Adipocyte (in vitro differentiated cells): ENCODE data around the gene DYNLT1.
"Not testable (repeated sequence)": the region's sequence is repeated elsewhere in the genome, so short reads cannot be mapped to it uniquely, and the experiment has no call there.

ENCODE experiments used
- DNase-seq: peaks from one replicate; pipeline ENCODE4 v3.0.0-alpha.2; 2015; ENCODE audit warnings: low read depth
- H3K27me3 ChIP-seq: replicated peaks from 2 replicates; pipeline ENCODE4 v1.7.0; 2013; ENCODE audit warnings: mild to moderate bottlenecking, low read length, moderate library complexity; ENCODE audit not compliant: control insufficient read depth, insufficient read depth
- H3K36me3 ChIP-seq: 2 replicates; pipeline ENCODE4 v1.7.0; 2013; ENCODE audit warnings: low read length, mild to moderate bottlenecking, moderate library complexity; ENCODE audit not compliant: control insufficient read depth, insufficient read depth, severe bottlenecking
- H3K4me1 ChIP-seq: 2 replicates; pipeline ENCODE4 v1.7.0; 2013; ENCODE audit warnings: mild to moderate bottlenecking, low read length, moderate library complexity; ENCODE audit not compliant: control insufficient read depth, insufficient read depth
- H3K4me3 ChIP-seq: 2 replicates; pipeline ENCODE4 v1.7.0; 2013; ENCODE audit warnings: mild to moderate bottlenecking, low read length, moderate library complexity
- H3K9ac ChIP-seq: 2 replicates; pipeline ENCODE4 v1.7.0; 2013; ENCODE audit warnings: mild to moderate bottlenecking, low read length, moderate library complexity
- H3K9me3 ChIP-seq: 2 replicates; pipeline ENCODE4 v1.7.0; 2013; ENCODE audit warnings: mild to moderate bottlenecking, low read length, moderate library complexity; ENCODE audit not compliant: control insufficient read depth

DYNLT1 gene

DNA sequence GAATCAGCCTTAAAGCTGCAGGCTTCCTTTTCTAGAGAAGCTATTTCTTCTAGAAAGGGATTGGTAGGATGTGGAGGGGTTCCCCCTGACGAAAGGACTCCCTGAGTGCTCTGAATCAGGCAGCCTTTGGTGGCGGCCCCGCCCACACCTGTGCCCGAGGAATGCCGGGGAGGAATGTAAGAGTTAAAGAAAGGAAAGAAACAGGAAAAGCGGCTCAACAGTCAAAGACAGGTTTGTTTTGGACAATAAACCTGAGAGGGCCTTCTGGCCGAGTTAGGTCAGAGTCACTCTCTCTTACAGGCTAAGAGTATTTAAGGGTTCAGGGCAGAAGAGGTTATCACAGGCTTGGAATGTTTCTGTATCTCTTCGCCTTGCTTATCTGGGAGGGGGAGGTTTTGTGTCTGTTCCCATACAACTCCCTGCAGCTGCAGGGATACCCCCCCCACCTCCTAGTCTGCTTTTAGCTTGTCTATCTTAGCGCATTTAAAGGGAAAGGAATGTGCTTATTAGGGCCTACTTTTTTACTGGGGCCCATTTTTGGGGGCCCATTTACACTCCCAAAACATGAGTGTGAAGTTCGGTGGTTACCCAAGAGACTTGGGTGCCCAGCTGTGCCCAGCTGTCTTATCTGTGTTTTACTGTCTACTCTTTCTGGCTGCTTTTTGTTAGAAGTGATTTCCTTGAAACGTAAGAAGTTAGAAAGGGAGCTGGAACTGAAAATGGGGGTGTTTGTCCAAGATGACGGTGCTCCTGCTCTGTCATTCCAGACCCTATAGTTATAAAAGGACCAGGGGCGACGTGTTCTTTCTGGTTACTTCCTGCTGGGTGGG lies 32.8 kb downstream of the DYNLT1 start:
- H3K4me3 ChIP-seq, result no peak overlapping the region
- H3K27me3 ChIP-seq, result no peaks in the 10 kb centered on the region
- DNase-seq, result no peak
- peaks cover 9% of the 10 kb centered on the region for H3K4me1 ChIP-seq
- H3K36me3 ChIP-seq, result peaks cover 77% of the 10 kb centered on the region
- no peak overlapping the region for H3K9ac ChIP-seq
- no peaks in the 10 kb centered on the region for H3K9me3 ChIP-seq

DNA sequence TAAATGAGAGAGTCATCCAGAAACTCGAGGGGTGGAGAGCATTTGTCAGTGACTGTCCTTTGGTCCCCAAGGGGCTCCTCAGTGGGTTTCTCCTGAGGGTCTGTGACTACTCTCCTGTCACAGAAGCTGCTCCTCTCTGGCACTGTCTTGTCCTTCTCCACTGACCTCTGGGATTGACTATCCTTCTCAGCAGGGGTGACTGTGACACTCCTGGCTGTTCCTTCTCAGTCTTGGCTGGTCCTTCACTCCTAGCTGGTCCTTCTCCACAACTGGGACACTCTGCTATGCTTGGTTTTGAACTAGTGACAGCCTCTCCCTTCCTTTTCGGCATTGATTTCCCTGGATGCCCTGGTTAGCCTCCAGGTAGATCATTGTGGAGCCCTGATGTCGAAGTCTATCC lies 33.5 kb downstream of the DYNLT1 start:
- H3K4me1 ChIP-seq, result peaks cover 9% of the 10 kb centered on the region

GRCh38 chr6:158610319-158610968 lies 34.1 kb downstream of the DYNLT1 start:
- peaks cover 9% of the 10 kb centered on the region for H3K4me1 ChIP-seq
- H3K4me3 ChIP-seq, result no peak overlapping the region
- H3K36me3 ChIP-seq, result peaks cover 84% of the 10 kb centered on the region
- H3K9me3 ChIP-seq, result no peaks in the 10 kb centered on the region
- H3K9ac ChIP-seq, result no peak overlapping the region
- no peaks in the 10 kb centered on the region for H3K27me3 ChIP-seq
- DNase-seq, result no peak

More for the DNA sequence above, 33.5 kb downstream of the DYNLT1 start:
- no peak for DNase-seq
- H3K9ac ChIP-seq, result no peak overlapping the region
- H3K9me3 ChIP-seq, result no peaks in the 10 kb centered on the region
- peaks cover 84% of the 10 kb centered on the region for H3K36me3 ChIP-seq
- H3K27me3 ChIP-seq, result no peaks in the 10 kb centered on the region
- H3K4me3 ChIP-seq, result no peak overlapping the region

- Histone ChIP-seq H3K4me1 (peaks cover 9% of the 10 kb centered on the region), H3K4me3 (no peak overlapping the region), H3K9me3 (no peaks in the 10 kb centered on the region), H3K27me3 (no peaks in the 10 kb centered on the region), H3K36me3 (peaks cover 79% of the 10 kb centered on the region), H3K9ac (no peak overlapping the region)
- DNase-seq, result no peak
Measured at GRCh38 chr6:158609455-158610155, 34.9 kb downstream of the DYNLT1 start.

GRCh38 chr6:158608221-158608620 lies 36.3 kb downstream of the DYNLT1 start:
- H3K27me3 ChIP-seq, result no peaks in the 10 kb centered on the region
- peaks cover 9% of the 10 kb centered on the region for H3K4me1 ChIP-seq
- peaks cover 75% of the 10 kb centered on the region for H3K36me3 ChIP-seq
- no peaks in the 10 kb centered on the region for H3K9me3 ChIP-seq
- no peak for DNase-seq
- H3K9ac ChIP-seq, result no peak overlapping the region
- no peak overlapping the region for H3K4me3 ChIP-seq

GRCh38 chr6:158607411-158608170 lies 37.0 kb downstream of the DYNLT1 start:
- no peaks in the 10 kb centered on the region for H3K9me3 ChIP-seq
- H3K27me3 ChIP-seq, result no peaks in the 10 kb centered on the region
- H3K4me3 ChIP-seq, result no peak overlapping the region
- H3K9ac ChIP-seq, result no peak overlapping the region
- H3K4me1 ChIP-seq, result peaks cover 9% of the 10 kb centered on the region
- H3K36me3 ChIP-seq, result peaks cover 69% of the 10 kb centered on the region
- no peak for DNase-seq

GRCh38 chr6:158606935-158607334 lies 37.6 kb downstream of the DYNLT1 start:
- H3K36me3 ChIP-seq, result peaks cover 70% of the 10 kb centered on the region

DNA sequence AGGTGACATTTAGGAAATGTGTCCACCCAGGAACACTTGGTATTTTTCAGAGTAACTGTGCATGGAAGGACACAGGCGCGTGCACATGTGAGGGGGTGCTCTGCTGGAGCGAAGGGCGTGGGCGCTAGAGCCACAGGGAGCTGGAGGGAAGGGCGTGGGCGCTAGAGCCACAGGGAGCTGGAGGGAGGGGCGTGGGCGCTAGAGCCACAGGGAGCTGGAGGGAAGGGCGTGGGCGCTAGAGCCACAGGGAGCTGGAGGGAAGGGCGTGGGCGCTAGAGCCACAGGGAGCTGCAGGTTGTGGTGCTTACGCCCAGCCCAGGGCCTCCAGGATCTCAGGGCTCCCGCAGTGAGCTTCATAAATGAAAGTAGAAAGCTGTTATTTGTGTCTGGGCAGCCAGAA lies 38.5 kb downstream of the DYNLT1 start:
- H3K27me3 ChIP-seq, H3K4me3 ChIP-seq, DNase-seq, H3K9ac ChIP-seq, H3K4me1 ChIP-seq, H3K9me3 ChIP-seq: not testable (repeated sequence)
- H3K36me3 ChIP-seq, result peaks cover 69% of the 10 kb centered on the region

More at GRCh38 chr6:158606935-158607334, 37.6 kb downstream of the DYNLT1 start:
- no peak overlapping the region for H3K4me3 ChIP-seq
- H3K4me1 ChIP-seq, result peaks cover 9% of the 10 kb centered on the region
- H3K27me3 ChIP-seq, result no peaks in the 10 kb centered on the region
- no peaks in the 10 kb centered on the region for H3K9me3 ChIP-seq
- DNase-seq, result no peak
- no peak overlapping the region for H3K9ac ChIP-seq

- H3K36me3 ChIP-seq, result peaks cover 66% of the 10 kb centered on the region
Measured at GRCh38 chr6:158605266-158605878, 39.2 kb downstream of the DYNLT1 start.

GRCh38 chr6:158604048-158604406 lies 40.5 kb downstream of the DYNLT1 start:
- peaks cover 63% of the 10 kb centered on the region for H3K36me3 ChIP-seq
- no peaks in the 10 kb centered on the region for H3K27me3 ChIP-seq
- no peak overlapping the region for H3K4me3 ChIP-seq
- H3K9me3 ChIP-seq, result no peaks in the 10 kb centered on the region
- H3K9ac ChIP-seq, result no peak overlapping the region
- H3K4me1 ChIP-seq, result no peaks in the 10 kb centered on the region
- no peak for DNase-seq

More at GRCh38 chr6:158605266-158605878, 39.2 kb downstream of the DYNLT1 start:
- peaks cover 9% of the 10 kb centered on the region for H3K4me1 ChIP-seq
- no peak overlapping the region for H3K9ac ChIP-seq
- no peak overlapping the region for H3K4me3 ChIP-seq
- DNase-seq, result peak; percentile 87
- H3K27me3 ChIP-seq, result no peaks in the 10 kb centered on the region
- no peaks in the 10 kb centered on the region for H3K9me3 ChIP-seq
